ENCODE data around the gene MC2R. TPM values are rescaled to one million over a fixed set of nuclear protein-coding genes. Genes with fewer than 3 reads are reported as not detected.
"Not testable (repeated sequence)": the region's sequence is repeated elsewhere in the genome, so short reads cannot be mapped to it uniquely, and the experiment has no call there.

The MC2R gene
- total and polyA plus RNA-seq, 2 donors, result 0.05 to 0.18 TPM

- H3K36me3 ChIP-seq (ENCODE audit: control insufficient read depth in 2 of 2, insufficient read depth in 2 of 2, low read length in 1 of 2), result no peaks in the 10 kb centered on the region
- no peak overlapping the region for H3K4me3 ChIP-seq (ENCODE audit: low read length in 2 of 2)
- no peak overlapping the region for H3K27ac ChIP-seq (ENCODE audit: low read depth in 1 of 2, low read length in 1 of 2)
- peaks cover 23 to 59% of the 10 kb centered on the region in 2 donors for H3K27me3 ChIP-seq (ENCODE audit: control insufficient read depth in 2 of 2, insufficient read depth in 1 of 2, low read length in 1 of 2)
- H3K4me1 ChIP-seq (ENCODE audit: control insufficient read depth in 2 of 2, insufficient read depth in 2 of 2, low read length in 2 of 2), result no peaks in the 10 kb centered on the region
- peaks cover 0 to 2% of the 10 kb centered on the region in 2 donors for H3K9me3 ChIP-seq (ENCODE audit: control insufficient read depth in 2 of 2, insufficient read depth in 1 of 2, low read length in 1 of 2)
- DNase-seq (ENCODE audit: low read depth in 6 of 9, low spot score in 9 of 9), result no peak
- WGBS, result 6% methylated on average over 51 of the region's 51 CpGs
Measured at GRCh38 chr18:13868501-13869271, 46.6 kb downstream of the MC2R start.

DNA sequence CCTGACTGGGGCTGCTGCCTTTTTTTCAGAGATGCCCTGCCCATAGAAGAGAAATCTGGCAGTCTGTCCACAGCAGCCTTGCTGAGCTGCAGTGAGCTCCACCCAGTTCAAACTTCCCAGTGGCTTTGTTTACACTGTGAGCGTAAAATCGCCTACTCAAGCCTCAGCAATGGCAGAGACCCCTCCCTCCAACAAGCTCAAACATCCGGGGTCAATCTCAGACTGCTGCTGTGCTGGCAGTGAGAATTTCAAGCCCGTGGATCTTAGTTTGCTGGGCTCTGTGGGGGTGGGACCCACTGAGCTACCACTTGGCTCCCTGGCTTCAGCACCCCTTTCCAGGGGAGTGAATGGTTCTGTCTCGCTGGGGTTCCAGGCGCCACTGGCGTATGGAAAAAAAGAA, 52.4 kb downstream of the MC2R start:
- 68% methylated on average over 7 of the region's 7 CpGs for WGBS
- not testable (repeated sequence) for H3K4me3 ChIP-seq (ENCODE audit: low read length in 2 of 2); H3K4me1 ChIP-seq (ENCODE audit: control insufficient read depth in 2 of 2, insufficient read depth in 2 of 2, low read length in 2 of 2); H3K27ac ChIP-seq (ENCODE audit: low read depth in 1 of 2, low read length in 1 of 2); H3K36me3 ChIP-seq (ENCODE audit: control insufficient read depth in 2 of 2, insufficient read depth in 2 of 2, low read length in 1 of 2); DNase-seq (ENCODE audit: low read depth in 6 of 9, low spot score in 9 of 9); H3K9me3 ChIP-seq (ENCODE audit: control insufficient read depth in 2 of 2, insufficient read depth in 1 of 2, low read length in 1 of 2)
- peaks cover 3 to 13% of the 10 kb centered on the region in 2 donors for H3K27me3 ChIP-seq (ENCODE audit: control insufficient read depth in 2 of 2, insufficient read depth in 1 of 2, low read length in 1 of 2)

DNA sequence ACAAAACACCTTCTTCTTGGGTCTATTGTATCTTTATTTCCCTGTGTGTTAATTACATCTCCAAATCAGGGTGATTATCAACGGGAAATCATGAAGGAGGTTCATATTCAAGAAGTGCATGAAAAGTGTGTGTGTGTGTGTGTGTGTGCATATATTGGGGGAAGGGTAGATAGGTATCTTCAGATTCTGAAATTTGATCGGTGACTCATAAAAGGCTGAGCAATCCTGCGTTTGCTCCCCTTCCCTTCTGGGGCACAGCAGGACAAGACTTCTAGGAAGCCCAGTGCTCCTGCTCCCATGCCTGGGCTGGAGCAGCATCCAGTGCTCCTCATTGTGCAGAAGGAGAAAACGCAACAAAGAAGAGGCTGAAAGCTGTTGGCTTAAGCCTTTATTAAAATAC, 65.5 kb downstream of the MC2R start:
- DNase-seq (ENCODE audit: low read depth in 6 of 9, low spot score in 9 of 9), result no peak
- H3K4me3 ChIP-seq (ENCODE audit: low read length in 2 of 2), result no peak overlapping the region
- 98% methylated on average over 4 of the region's 4 CpGs for WGBS
- H3K9me3 ChIP-seq (ENCODE audit: control insufficient read depth in 2 of 2, insufficient read depth in 1 of 2, low read length in 1 of 2), result no peaks in the 10 kb centered on the region
- H3K27me3 ChIP-seq (ENCODE audit: control insufficient read depth in 2 of 2, insufficient read depth in 1 of 2, low read length in 1 of 2), result no peaks in the 10 kb centered on the region
- no peak overlapping the region for H3K27ac ChIP-seq (ENCODE audit: low read depth in 1 of 2, low read length in 1 of 2)
- H3K4me1 ChIP-seq (ENCODE audit: control insufficient read depth in 2 of 2, insufficient read depth in 2 of 2, low read length in 2 of 2), result no peaks in the 10 kb centered on the region
- no peaks in the 10 kb centered on the region for H3K36me3 ChIP-seq (ENCODE audit: control insufficient read depth in 2 of 2, insufficient read depth in 2 of 2, low read length in 1 of 2)

GRCh38 chr18:13836559-13836958, 78.8 kb downstream of the MC2R start:
- Histone ChIP-seq H3K9me3 (ENCODE audit: control insufficient read depth in 2 of 2, insufficient read depth in 1 of 2, low read length in 1 of 2) (no peaks in the 10 kb centered on the region), H3K4me3 (ENCODE audit: low read length in 2 of 2) (no peak overlapping the region), H3K27ac (ENCODE audit: low read depth in 1 of 2, low read length in 1 of 2) (no peak overlapping the region), H3K36me3 (ENCODE audit: control insufficient read depth in 2 of 2, insufficient read depth in 2 of 2, low read length in 1 of 2) (no peaks in the 10 kb centered on the region), H3K27me3 (ENCODE audit: control insufficient read depth in 2 of 2, insufficient read depth in 1 of 2, low read length in 1 of 2) (peaks cover 0 to 11% of the 10 kb centered on the region in 2 donors), H3K4me1 (ENCODE audit: control insufficient read depth in 2 of 2, insufficient read depth in 2 of 2, low read length in 2 of 2) (no peaks in the 10 kb centered on the region)
- no peak for DNase-seq (ENCODE audit: low read depth in 6 of 9, low spot score in 9 of 9)
- 97% methylated on average over 22 of the region's 22 CpGs for WGBS

DNA sequence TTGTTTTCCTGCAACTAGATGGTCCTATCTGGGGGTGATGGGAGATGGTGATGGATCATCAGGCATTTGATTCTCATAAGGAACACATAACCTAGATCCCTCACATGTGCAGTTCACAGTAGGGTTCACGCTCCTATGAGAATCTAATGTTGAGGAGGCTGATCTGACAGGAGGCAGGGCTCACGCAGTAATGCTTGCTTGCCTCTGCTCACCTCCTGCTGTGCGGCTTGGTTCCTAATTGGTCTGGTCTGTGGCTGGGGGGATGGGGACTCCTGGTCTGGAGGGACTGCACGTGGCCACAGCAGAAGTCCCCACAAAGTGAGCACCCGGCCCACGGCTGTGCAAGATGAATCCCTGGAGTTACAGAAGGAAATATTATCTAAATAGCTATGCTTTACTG, 80.1 kb downstream of the MC2R start:
- H3K27me3 ChIP-seq (ENCODE audit: control insufficient read depth in 2 of 2, insufficient read depth in 1 of 2, low read length in 1 of 2), result peaks cover 0 to 11% of the 10 kb centered on the region in 2 donors
- no peak for DNase-seq (ENCODE audit: low read depth in 6 of 9, low spot score in 9 of 9)
- H3K9me3 ChIP-seq (ENCODE audit: control insufficient read depth in 2 of 2, insufficient read depth in 1 of 2, low read length in 1 of 2), result no peaks in the 10 kb centered on the region
- H3K4me1 ChIP-seq (ENCODE audit: control insufficient read depth in 2 of 2, insufficient read depth in 2 of 2, low read length in 2 of 2), result no peaks in the 10 kb centered on the region
- H3K4me3 ChIP-seq (ENCODE audit: low read length in 2 of 2), result no peak overlapping the region
- H3K27ac ChIP-seq (ENCODE audit: low read depth in 1 of 2, low read length in 1 of 2), result no peak overlapping the region
- 80% methylated on average over 6 of the region's 6 CpGs for WGBS
- no peaks in the 10 kb centered on the region for H3K36me3 ChIP-seq (ENCODE audit: control insufficient read depth in 2 of 2, insufficient read depth in 2 of 2, low read length in 1 of 2)

DNA sequence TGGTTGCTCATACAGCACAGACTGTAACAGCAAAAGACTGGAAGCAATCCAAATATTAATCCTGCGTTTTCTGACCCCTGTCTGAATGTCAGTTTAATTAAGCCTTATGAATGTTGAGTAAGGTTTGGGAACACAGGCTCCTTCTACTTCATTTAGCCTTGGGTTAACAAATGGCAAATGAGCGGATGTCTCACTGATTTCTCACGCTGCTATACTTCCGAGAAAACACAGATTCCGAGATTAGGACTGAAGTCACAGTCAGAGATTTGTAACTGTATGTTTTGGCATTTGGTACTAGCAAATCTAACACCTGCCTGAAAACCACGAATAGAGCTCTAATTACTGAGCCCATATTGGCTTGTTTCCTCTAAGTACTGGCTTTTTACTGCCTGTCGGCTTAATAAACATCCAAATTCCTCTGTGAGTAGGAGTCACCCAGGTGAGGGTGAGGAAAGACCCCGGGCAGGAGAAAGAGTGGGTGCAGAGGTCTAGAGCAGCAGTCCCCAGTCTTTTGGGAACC, 80.8 kb downstream of the MC2R start:
- H3K27me3 ChIP-seq (ENCODE audit: control insufficient read depth in 2 of 2, insufficient read depth in 1 of 2, low read length in 1 of 2), result peaks cover 0 to 11% of the 10 kb centered on the region in 2 donors
- WGBS, result 74% methylated on average over 8 of the region's 8 CpGs
- H3K4me3 ChIP-seq (ENCODE audit: low read length in 2 of 2), result no peak overlapping the region
- no peak for DNase-seq (ENCODE audit: low read depth in 6 of 9, low spot score in 9 of 9)
- no peak overlapping the region for H3K27ac ChIP-seq (ENCODE audit: low read depth in 1 of 2, low read length in 1 of 2)
- H3K4me1 ChIP-seq (ENCODE audit: control insufficient read depth in 2 of 2, insufficient read depth in 2 of 2, low read length in 2 of 2), result no peaks in the 10 kb centered on the region
- H3K9me3 ChIP-seq (ENCODE audit: control insufficient read depth in 2 of 2, insufficient read depth in 1 of 2, low read length in 1 of 2), result no peaks in the 10 kb centered on the region
- H3K36me3 ChIP-seq (ENCODE audit: control insufficient read depth in 2 of 2, insufficient read depth in 2 of 2, low read length in 1 of 2), result no peaks in the 10 kb centered on the region

Other genes with a start within 250 kb of the MC2R start
- 13.3 TPM for gene FAM210A, start 189.0 kb downstream of the MC2R start, total RNA-seq
- 7.4 TPM for gene FAM210A, start 189.0 kb downstream of the MC2R start, polyA plus RNA-seq
- gene RNMT, start 188.9 kb downstream of the MC2R start, total RNA-seq, result 25.8 TPM
- 21.6 TPM for gene RNMT, start 188.9 kb downstream of the MC2R start, polyA plus RNA-seq
- 0.61 TPM for gene MC5R, start 91.4 kb downstream of the MC2R start, total RNA-seq
- gene MC5R, start 91.4 kb downstream of the MC2R start, polyA plus RNA-seq, result 0.27 TPM
- 7.7 TPM for gene ZNF519, start 216.9 kb upstream of the MC2R start, total RNA-seq
- gene ZNF519, start 216.9 kb upstream of the MC2R start, polyA plus RNA-seq, result 2.8 TPM